VCaP (cell line): ENCODE data around the gene TUBD1.
A peak's percentile ranks its signal among the peaks of the same experiment; 100 is the strongest.

ENCODE experiments used
- H3K27ac ChIP-seq: fragments of 450-650 bp; 2 replicates; pipeline ENCODE4 v1.5.1; 2017
- TF ChIP-seq, protein P1 (sequence below): fragments of 450-650 bp; conservative IDR thresholded peaks from 2 replicates; pipeline ENCODE4 v1.5.1; 2017; ENCODE audit warnings: mild to moderate bottlenecking, moderate library complexity

TUBD1 gene

DNA sequence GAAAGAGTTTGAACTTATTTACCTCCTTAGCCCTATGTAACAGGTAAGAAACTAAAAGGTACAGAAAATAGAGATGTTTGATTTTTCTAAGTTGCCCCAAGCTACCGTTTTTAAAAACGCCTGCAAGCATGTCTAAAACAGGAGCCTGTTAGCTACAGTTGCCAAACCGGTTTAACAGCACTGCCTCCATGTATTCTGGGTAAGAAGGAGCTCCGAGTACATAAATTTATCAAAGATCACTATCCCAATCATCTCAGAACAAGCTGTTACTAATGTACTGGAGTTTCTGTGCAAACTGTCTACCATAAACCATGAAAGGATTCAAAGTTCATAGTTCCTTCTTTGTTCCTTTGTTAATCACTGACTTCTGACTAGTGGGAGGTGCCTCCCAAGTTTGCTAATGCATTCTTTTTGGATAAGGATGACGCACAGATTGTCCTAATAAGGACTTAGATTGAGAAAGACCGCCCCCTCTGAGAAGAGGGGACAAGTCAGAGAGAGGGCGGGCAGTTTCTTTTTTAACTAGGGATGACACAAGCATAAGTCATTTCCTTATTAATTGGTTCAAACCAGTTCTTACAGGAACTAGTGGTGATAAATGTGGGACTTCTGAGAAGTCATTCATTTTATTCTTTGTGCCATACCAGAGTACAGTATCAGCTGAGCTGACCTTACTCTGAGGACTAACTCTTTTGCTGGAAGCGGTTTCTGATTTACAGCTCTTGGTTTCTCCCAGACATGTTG lies 55.3 kb downstream of the TUBD1 start:
- H3K27ac ChIP-seq: peak overlapping the region; percentile 99
- TF ChIP-seq, protein P1, sequence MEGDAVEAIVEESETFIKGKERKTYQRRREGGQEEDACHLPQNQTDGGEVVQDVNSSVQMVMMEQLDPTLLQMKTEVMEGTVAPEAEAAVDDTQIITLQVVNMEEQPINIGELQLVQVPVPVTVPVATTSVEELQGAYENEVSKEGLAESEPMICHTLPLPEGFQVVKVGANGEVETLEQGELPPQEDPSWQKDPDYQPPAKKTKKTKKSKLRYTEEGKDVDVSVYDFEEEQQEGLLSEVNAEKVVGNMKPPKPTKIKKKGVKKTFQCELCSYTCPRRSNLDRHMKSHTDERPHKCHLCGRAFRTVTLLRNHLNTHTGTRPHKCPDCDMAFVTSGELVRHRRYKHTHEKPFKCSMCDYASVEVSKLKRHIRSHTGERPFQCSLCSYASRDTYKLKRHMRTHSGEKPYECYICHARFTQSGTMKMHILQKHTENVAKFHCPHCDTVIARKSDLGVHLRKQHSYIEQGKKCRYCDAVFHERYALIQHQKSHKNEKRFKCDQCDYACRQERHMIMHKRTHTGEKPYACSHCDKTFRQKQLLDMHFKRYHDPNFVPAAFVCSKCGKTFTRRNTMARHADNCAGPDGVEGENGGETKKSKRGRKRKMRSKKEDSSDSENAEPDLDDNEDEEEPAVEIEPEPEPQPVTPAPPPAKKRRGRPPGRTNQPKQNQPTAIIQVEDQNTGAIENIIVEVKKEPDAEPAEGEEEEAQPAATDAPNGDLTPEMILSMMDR: no peak

DNA sequence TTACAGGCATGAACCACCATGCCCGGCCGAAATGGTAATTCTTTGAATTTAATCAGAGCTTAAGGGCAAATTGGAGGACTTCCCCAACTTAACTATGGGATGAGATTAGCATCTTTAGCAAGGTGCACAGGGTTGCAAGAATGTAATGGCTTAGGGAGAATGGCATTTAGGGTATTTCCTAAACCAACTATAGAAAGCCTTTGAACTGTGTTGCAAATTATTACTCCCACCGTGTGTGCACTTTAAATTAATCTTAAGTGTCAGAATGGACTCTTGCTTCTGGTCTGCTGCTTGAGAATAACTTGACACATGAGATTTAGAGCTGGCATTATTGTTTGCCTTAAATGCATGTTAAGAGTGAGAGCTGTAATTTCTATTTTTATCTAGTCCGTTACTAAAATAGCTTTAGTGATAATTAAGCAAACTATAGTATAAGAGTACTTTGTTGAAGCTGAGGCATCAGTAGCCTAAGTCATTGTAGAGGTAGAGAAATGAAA lies 59.8 kb downstream of the TUBD1 start:
- H3K27ac ChIP-seq: no peak overlapping the region
- TF ChIP-seq, protein P1: no peak

DNA sequence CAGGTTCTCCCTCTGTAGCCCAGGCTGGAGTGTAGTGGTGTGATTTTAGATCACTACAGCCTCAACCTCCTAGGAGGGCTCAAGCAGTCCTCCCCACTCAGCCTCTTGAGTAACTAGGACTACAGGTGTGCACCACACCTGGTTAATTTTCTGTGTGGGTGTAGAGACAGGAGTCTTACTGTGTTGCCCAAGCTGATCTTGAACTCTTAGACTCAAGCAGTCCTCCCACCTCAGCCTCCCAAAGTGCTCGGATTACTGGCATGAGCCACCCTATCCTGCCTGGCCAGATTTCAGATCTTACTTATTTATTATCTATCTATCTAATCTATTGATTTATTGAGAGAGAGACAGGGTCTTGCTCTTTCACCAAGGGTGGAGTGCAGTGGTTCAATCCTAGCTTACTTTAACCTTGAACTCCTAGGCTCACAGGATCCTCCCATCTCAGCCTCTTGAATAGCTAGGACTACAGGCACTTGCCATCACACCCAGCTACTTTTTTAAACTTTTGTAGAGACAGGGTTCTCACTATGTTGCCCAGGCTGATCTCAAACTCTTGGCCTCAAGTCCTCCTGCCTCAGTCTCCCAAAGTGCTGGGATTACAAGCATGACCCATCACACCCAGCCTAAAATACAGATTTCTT lies 61.8 kb downstream of the TUBD1 start:
- peak overlapping the region; percentile 96 for H3K27ac ChIP-seq
- TF ChIP-seq, protein P1: no peak

DNA sequence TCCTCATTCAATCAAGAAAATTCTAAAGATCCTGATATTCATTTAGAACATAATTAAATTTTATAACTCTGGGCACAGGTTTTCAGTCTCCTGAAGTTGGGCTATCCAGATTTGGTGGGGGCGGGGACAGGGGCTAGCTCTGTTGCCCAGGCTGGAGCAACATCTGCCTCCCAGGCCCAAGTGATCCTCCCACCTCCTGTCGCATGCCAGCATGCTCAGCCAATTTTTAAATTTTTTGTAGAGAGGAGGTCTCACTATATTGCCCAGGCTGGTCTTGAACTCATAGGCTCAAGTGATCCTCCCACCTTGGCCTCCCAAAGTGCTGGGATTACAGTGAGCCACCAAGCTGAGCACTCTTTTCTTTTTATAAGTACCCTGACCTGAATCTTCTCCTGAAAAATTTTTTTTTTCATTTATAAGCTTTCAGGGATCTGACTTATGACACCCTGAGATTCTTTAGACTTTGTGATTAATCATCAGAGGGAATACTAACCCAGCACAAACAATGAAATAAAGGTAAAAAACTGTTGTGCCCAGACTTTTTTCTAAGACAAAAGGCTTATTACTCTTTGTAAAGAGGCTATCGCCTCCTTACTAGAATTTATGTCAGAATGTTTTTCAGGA lies 62.6 kb downstream of the TUBD1 start:
- H3K27ac ChIP-seq: peak overlapping the region; percentile 96
- TF ChIP-seq, protein P1: no peak

DNA sequence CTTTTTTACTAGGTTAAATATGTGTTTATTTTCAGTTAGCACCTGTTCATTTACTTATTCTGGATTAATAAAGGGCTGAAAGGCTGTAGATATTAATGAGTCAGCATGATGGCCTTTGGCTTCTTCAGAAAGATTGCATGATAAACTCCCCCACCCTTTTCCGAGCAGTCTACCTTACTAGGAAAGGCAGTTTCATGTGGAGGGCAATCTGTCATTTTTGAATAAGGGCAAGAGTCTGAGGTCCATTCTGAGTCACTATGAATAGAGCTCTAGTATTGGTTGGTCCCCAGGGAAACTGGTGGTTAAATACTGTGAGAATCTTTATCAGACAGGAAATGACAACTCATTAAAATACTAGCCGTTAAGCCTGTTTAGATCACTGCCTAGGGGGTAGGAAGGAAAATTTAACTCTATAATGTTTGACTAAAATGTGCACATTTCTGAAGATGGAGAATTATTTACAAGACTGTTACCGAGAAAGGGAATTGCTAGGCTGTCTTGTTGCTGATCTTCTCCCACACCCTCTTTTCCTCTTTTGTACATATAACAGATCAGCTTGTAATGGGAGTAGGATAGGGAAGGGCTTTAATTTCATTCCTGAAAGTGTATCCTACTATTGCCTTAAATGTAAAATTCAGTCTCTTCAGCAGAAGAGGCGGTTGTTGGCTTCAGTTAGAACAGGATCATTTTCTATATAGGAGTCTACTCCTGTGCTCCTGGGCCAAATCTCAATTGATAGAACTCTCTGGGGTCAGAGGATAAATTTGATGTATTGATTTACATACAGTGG lies 63.3 kb downstream of the TUBD1 start:
- TF ChIP-seq, protein P1: no peak
- H3K27ac ChIP-seq: peak overlapping the region; percentile 96

DNA sequence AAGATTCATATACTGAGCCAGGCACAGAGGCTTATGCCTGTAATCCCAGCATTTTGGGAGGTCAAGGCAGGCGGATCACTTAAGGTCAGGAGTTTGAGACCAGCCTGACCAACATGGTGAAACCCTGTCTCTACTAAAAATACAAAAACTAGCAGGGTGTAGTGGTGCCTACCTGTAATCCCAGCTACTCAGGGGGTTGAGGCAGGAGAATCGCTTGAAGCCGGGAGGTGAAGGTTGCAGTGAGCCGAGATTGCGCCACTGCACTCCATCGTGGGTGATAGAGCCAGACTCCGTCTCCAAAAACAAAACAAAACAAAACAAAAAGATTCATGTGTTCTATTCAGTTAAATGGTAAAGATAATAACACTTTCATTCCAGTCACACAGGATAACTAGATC lies 63.9 kb downstream of the TUBD1 start:
- peak overlapping the region; percentile 96 for H3K27ac ChIP-seq

DNA sequence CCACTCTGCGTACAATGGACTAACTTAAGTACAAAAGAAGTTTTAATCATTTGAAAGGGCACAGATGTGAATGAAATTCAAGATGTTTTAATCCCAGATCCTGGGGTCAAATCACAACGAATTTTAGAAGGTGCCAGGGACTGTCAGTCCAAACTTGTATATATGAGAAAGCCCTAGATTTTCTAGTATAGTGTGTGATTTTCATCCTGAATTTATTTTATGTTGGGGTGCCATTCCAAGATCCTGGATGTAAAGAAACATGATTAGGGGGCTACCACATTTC lies 64.3 kb downstream of the TUBD1 start:
- H3K27ac ChIP-seq: peak overlapping the region; percentile 96
- TF ChIP-seq, protein P1: no peak
